ENCODE measurements around the gene ADCY9. TPM values are rescaled to one million over a fixed set of nuclear protein-coding genes. Genes with fewer than 3 reads are reported as not detected.

The ADCY9 gene
- total RNA-seq, 1 experiment from 2014 or later: 4.7 TPM

DNA sequence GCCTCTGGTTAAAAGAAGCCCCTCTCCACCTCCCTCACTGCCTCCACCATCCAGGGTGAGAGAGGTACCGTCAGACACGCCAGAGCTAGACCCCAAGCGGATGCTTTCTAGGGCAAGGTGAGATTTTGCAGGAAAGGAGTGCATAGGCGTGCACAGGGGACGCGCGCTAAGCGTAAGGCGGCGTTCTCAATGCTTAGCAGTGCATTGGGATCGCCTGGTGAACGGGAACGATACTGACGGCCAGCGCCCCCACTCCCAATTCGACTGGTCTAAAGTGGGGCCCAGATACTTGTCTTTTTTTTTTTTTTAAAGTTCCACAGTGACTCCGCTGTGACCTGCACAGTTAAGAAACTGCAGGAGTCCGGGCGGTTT, 177.8 kb downstream of the ADCY9 start:
- H3K79me2 ChIP-seq (ENCODE audit: insufficient read depth, low read length): no peaks in the 10 kb centered on the region
- no peak overlapping the region for H3K18ac ChIP-seq (ENCODE audit: insufficient read length, low read depth, low read length)
- no peak overlapping the region for H3K56ac ChIP-seq (ENCODE audit: insufficient read length, low read depth, low read length)
- H3K4me1 ChIP-seq (ENCODE audit: insufficient read depth, low read length): no peaks in the 10 kb centered on the region
- H3K23ac ChIP-seq (ENCODE audit: insufficient read length, low read depth, low read length): no peak overlapping the region
- no peak overlapping the region for H2BK120ac ChIP-seq (ENCODE audit: low read depth, low read length, poor library complexity, severe bottlenecking)
- H4K91ac ChIP-seq (ENCODE audit: insufficient read length, low read depth, low read length): no peak overlapping the region
- no peak overlapping the region for H3K9ac ChIP-seq (ENCODE audit: extremely low read depth, insufficient read length, low read length)
- H3K27me3 Mint-ChIP-seq (ENCODE audit: low read depth): no peaks in the 10 kb centered on the region; the same call in 1 of the 2 replicates
- H3K27ac ChIP-seq (ENCODE audit: insufficient read length, low read depth, low read length): no peak overlapping the region
- no peak overlapping the region for H3K4me2 ChIP-seq (ENCODE audit: insufficient read depth, insufficient read length, low read length)
- H3K23me2 ChIP-seq (ENCODE audit: insufficient read length, low read depth, low read length, poor library complexity, severe bottlenecking): no peaks in the 10 kb centered on the region
- no peak overlapping the region for H3K27ac Mint-ChIP-seq
- no peak overlapping the region for H3K14ac ChIP-seq (ENCODE audit: insufficient read depth, low read length)
- H2AFZ ChIP-seq (ENCODE audit: low read length): no peak overlapping the region
- H3T11ph ChIP-seq (ENCODE audit: low read length): no peak overlapping the region
- no peak overlapping the region for H3K4me3 Mint-ChIP-seq
- peaks cover 7 to 9% of the 10 kb centered on the region in 2 experiments for H3K4me1 Mint-ChIP-seq
- peaks cover 0 to 5% (median 0%) of the 10 kb centered on the region in 3 experiments; a peak in 2 of 7 replicates for H3K36me3 Mint-ChIP-seq (ENCODE audit: insufficient read depth in 1 of 3, low read depth in 3 of 3)
- peaks cover 8 to 14% of the 10 kb centered on the region in 2 experiments for H3K9me3 Mint-ChIP-seq
- DNase-seq: no peak
- H2BK12ac ChIP-seq (ENCODE audit: insufficient read length, low read depth, low read length): no peak overlapping the region
- no CpG with 5 or more reads among the region's 19 CpGs for WGBS (ENCODE audit: extremely low coverage, insufficient read length, low lambda C conversion rate)
- H2BK20ac ChIP-seq (ENCODE audit: low read depth, low read length, poor library complexity, severe bottlenecking): no peak overlapping the region
- TF ChIP-seq, protein P1, sequence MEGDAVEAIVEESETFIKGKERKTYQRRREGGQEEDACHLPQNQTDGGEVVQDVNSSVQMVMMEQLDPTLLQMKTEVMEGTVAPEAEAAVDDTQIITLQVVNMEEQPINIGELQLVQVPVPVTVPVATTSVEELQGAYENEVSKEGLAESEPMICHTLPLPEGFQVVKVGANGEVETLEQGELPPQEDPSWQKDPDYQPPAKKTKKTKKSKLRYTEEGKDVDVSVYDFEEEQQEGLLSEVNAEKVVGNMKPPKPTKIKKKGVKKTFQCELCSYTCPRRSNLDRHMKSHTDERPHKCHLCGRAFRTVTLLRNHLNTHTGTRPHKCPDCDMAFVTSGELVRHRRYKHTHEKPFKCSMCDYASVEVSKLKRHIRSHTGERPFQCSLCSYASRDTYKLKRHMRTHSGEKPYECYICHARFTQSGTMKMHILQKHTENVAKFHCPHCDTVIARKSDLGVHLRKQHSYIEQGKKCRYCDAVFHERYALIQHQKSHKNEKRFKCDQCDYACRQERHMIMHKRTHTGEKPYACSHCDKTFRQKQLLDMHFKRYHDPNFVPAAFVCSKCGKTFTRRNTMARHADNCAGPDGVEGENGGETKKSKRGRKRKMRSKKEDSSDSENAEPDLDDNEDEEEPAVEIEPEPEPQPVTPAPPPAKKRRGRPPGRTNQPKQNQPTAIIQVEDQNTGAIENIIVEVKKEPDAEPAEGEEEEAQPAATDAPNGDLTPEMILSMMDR (conservative IDR thresholded peaks at IDR 0.05): no peak
- H2BK5ac ChIP-seq (ENCODE audit: insufficient read length, low read length): no peak overlapping the region
- H3K9me3 ChIP-seq (ENCODE audit: control insufficient read depth, low read depth, low read length): no peaks in the 10 kb centered on the region
- no peak overlapping the region for H4K8ac ChIP-seq (replicated peaks; ENCODE audit: insufficient read length, low read depth, low read length)
- no peaks in the 10 kb centered on the region for H3K27me3 ChIP-seq (ENCODE audit: insufficient read depth, low read length)
- no peak overlapping the region for H2BK15ac ChIP-seq (ENCODE audit: low read depth, low read length)
- no peak overlapping the region for H2AK5ac ChIP-seq (ENCODE audit: insufficient read length, low read length)
- no peaks in the 10 kb centered on the region for H3K79me1 ChIP-seq (ENCODE audit: insufficient read depth, low read depth, low read length, poor library complexity, severe bottlenecking)
- H3K4ac ChIP-seq (ENCODE audit: low read depth, low read length): no peak overlapping the region
- H4K5ac ChIP-seq (ENCODE audit: insufficient read length, low read depth, low read length): no peak overlapping the region
- no peaks in the 10 kb centered on the region for H4K20me1 ChIP-seq (ENCODE audit: control insufficient read depth, insufficient read depth, insufficient read length)

All from H9 (cell line).